ENCODE data around the gene FTO.

DNA sequence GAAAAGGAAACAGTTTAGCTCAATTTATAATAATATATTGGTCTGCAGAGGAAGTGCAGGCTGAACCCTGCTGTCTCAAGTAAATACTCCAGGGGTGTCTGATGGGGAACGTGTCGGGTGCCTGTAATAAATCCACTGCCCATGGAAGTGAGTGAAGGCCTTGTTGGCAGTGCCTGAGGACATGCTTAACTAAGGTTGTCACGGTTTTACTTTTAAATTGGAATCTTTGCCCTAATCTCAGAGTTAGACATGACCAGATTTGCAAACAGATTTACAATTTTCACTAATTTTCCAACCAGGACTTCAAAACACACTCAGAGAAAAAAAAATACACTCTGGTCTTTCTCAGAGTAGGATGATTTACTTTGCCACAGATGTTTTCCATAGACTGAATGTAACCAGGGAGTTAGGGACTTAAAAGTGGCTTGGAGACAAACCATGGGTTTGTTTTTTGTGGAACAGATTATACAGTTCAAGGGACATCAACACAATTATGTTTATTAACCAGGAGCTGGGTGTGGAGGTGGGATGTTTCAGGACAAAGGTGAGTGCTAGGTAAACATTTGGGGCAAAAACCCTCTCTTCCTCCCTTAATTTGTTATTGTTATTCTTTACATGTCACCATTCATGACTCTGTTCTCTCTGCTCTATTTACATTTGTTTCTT lies 144.5 kb downstream of the FTO start:
- TF ChIP-seq CTCF (IDR thresholded peaks at IDR 0.05) (no peak), POLR2A (IDR thresholded peaks at IDR 0.05) (no peak)
